Measurements from ENCODE around the gene SORCS2.

Gene SORCS2

GRCh38 chr4:7773401-7774180 lies 581.3 kb downstream of the SORCS2 start:
- Histone ChIP-seq H3K36me3 (ENCODE audit: insufficient read depth, low read length) (no peaks in the 10 kb centered on the region; the same call in 1 of the 2 replicates), H3K27ac (no peak overlapping the region), H3K9ac (ENCODE audit: insufficient read length) (no peak overlapping the region), H3K9me3 (ENCODE audit: low read depth, low read length) (no peaks in the 10 kb centered on the region), H3K4me3 (no peak overlapping the region)
- DNase-seq (ENCODE audit: low read depth, low spot score) = no peak
- no peak for TF ChIP-seq EZH2 (IDR thresholded peaks at IDR 0.05)
- no peak for TF ChIP-seq FOXP2 (optimal IDR thresholded peaks at IDR 0.05; ENCODE audit: control extremely low read depth, extremely low read length, insufficient read depth)
- no peak for TF ChIP-seq POLR2AphosphoS5 (IDR thresholded peaks at IDR 0.05; ENCODE audit: borderline replicate concordance, low read depth, low read length)

- TF ChIP-seq POLR2AphosphoS5 (IDR thresholded peaks at IDR 0.05; ENCODE audit: borderline replicate concordance, low read depth, low read length) (no peak), EZH2 (IDR thresholded peaks at IDR 0.05) (no peak), FOXP2 (optimal IDR thresholded peaks at IDR 0.05; ENCODE audit: control extremely low read depth, extremely low read length, insufficient read depth) (no peak)
- no peak for DNase-seq (ENCODE audit: low read depth, low spot score)
- Histone ChIP-seq H3K36me3 (ENCODE audit: insufficient read depth, low read length) (no peaks in the 10 kb centered on the region; the same call in 1 of the 2 replicates), H3K9me3 (ENCODE audit: low read depth, low read length) (no peaks in the 10 kb centered on the region), H3K27ac (no peak overlapping the region), H3K4me3 (no peak overlapping the region), H3K9ac (ENCODE audit: insufficient read length) (no peak overlapping the region)
Measured at GRCh38 chr4:7774301-7775294, 582.3 kb downstream of the SORCS2 start.

DNA sequence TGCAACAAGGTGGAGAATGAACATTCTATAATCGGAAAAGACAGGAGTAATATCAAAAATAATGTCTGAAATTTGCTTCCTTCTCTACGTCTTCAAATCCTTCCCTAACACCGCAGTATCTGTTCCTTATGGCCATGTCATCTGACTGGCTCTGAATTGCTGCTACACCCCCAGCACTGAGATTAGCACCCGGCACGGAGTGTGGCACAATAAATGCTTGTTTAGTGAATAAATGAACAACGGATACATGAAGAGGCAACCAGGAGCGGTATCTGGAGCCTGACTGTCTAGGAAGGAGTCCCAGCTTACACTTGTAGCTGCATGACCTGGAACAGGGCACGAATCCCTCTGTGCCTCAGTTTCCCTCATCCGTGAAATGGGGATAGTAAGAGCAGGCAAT lies 583.1 kb downstream of the SORCS2 start:
- no peaks in the 10 kb centered on the region; the same call in 1 of the 2 replicates for H3K36me3 ChIP-seq (ENCODE audit: insufficient read depth, low read length)
- TF ChIP-seq EZH2 (IDR thresholded peaks at IDR 0.05) = no peak
- TF ChIP-seq POLR2AphosphoS5 (IDR thresholded peaks at IDR 0.05; ENCODE audit: borderline replicate concordance, low read depth, low read length) = no peak
- TF ChIP-seq FOXP2 (optimal IDR thresholded peaks at IDR 0.05; ENCODE audit: control extremely low read depth, extremely low read length, insufficient read depth) = no peak
- H3K4me3 ChIP-seq = no peak overlapping the region
- no peaks in the 10 kb centered on the region for H3K9me3 ChIP-seq (ENCODE audit: low read depth, low read length)
- H3K27ac ChIP-seq = no peak overlapping the region
- no peak overlapping the region for H3K9ac ChIP-seq (ENCODE audit: insufficient read length)
- DNase-seq (ENCODE audit: low read depth, low spot score) = no peak

GRCh38 chr4:7777017-7777710 lies 584.8 kb downstream of the SORCS2 start:
- no peak for DNase-seq (ENCODE audit: low read depth, low spot score)
- no peak overlapping the region for H3K27ac ChIP-seq
- no peaks in the 10 kb centered on the region; the same call in 1 of the 2 replicates for H3K36me3 ChIP-seq (ENCODE audit: insufficient read depth, low read length)
- H3K4me3 ChIP-seq = no peak overlapping the region
- TF ChIP-seq POLR2AphosphoS5 (IDR thresholded peaks at IDR 0.05; ENCODE audit: borderline replicate concordance, low read depth, low read length) (no peak), EZH2 (IDR thresholded peaks at IDR 0.05) (no peak), FOXP2 (optimal IDR thresholded peaks at IDR 0.05; ENCODE audit: control extremely low read depth, extremely low read length, insufficient read depth) (no peak)
- H3K9ac ChIP-seq (ENCODE audit: insufficient read length) = no peak overlapping the region
- H3K9me3 ChIP-seq (ENCODE audit: low read depth, low read length) = no peaks in the 10 kb centered on the region

- TF ChIP-seq POLR2AphosphoS5 (IDR thresholded peaks at IDR 0.05; ENCODE audit: borderline replicate concordance, low read depth, low read length) = no peak
- TF ChIP-seq EZH2 (IDR thresholded peaks at IDR 0.05) = no peak
- no peak for TF ChIP-seq FOXP2 (optimal IDR thresholded peaks at IDR 0.05; ENCODE audit: control extremely low read depth, extremely low read length, insufficient read depth)
- no peaks in the 10 kb centered on the region; the same call in 1 of the 2 replicates for H3K36me3 ChIP-seq (ENCODE audit: insufficient read depth, low read length)
Measured at GRCh38 chr4:7777871-7778509, 585.7 kb downstream of the SORCS2 start.

DNA sequence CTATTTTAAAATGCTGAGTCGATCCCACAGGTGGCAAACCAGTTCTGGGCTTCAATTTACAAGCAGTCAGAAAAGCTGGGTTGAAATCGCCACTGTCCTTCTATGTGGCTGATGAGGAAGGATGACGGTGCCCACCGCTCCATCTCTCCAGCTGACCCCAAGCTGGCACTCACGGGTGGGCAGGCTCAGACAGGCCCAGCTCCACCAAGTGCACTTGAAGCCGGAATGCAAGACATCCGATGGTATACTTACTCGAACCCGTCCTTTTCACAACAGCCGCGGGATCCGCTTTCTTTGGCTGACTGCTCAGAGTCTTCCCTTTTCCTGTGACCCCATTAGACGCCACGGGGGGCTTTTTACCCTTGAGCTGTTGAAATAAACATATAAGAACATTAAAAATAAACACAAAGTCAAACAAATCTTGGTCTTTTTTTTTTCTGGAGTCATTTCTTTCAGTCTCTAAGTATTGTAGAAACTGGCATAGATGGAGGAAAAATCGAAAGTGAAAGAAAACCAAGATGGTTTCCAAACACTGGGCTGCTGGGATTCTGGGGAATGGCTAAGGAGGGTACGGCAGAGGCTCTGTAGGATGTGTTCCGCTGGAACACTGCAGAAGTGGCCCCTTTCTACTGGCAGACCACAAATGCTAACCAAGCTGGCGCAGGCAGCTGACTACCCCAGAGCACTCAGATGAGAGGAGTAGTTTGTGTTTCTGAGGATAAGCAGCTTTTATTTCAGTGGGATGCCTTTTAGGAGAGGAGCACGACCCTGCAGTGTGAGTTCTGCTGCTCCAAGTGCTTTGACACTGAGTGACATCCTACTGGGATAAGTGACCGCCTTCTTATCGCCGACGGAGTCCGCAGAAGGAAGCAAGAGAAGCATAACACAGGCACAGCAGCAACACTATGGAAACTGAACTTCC lies 586.4 kb downstream of the SORCS2 start:
- H3K9ac ChIP-seq (ENCODE audit: insufficient read length) = no peak overlapping the region
- H3K4me3 ChIP-seq = no peak overlapping the region
- H3K9me3 ChIP-seq (ENCODE audit: low read depth, low read length) = no peaks in the 10 kb centered on the region
- no peaks in the 10 kb centered on the region; the same call in 1 of the 2 replicates for H3K36me3 ChIP-seq (ENCODE audit: insufficient read depth, low read length)
- no peak for TF ChIP-seq FOXP2 (optimal IDR thresholded peaks at IDR 0.05; ENCODE audit: control extremely low read depth, extremely low read length, insufficient read depth)
- TF ChIP-seq EZH2 (IDR thresholded peaks at IDR 0.05) = no peak
- TF ChIP-seq POLR2AphosphoS5 (IDR thresholded peaks at IDR 0.05; ENCODE audit: borderline replicate concordance, low read depth, low read length) = no peak
- DNase-seq (ENCODE audit: low read depth, low spot score) = no peak
- no peak overlapping the region for H3K27ac ChIP-seq

More at GRCh38 chr4:7777871-7778509, 585.7 kb downstream of the SORCS2 start:
- Histone ChIP-seq H3K27ac (no peak overlapping the region), H3K9ac (ENCODE audit: insufficient read length) (no peak overlapping the region), H3K9me3 (ENCODE audit: low read depth, low read length) (no peaks in the 10 kb centered on the region), H3K4me3 (no peak overlapping the region)
- no peak for DNase-seq (ENCODE audit: low read depth, low spot score)

DNA sequence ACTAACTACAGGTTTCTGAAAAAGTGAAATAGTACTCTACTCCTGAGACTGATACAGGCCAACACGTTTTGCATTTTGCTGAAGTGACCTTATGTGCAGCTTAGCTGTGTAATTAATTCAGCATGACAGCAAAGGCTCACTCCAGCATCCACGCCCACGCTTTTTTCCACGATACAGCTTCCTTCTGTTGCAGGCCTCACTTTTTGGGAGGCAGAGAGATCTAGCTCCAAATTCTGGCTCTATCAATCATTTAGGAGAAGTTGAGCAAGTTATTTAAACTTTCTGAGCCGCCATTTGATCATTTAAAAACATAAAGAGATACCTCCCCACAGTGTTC lies 587.1 kb downstream of the SORCS2 start:
- TF ChIP-seq FOXP2 (optimal IDR thresholded peaks at IDR 0.05; ENCODE audit: control extremely low read depth, extremely low read length, insufficient read depth) = no peak
- TF ChIP-seq EZH2 (IDR thresholded peaks at IDR 0.05) = no peak
- no peak for TF ChIP-seq POLR2AphosphoS5 (IDR thresholded peaks at IDR 0.05; ENCODE audit: borderline replicate concordance, low read depth, low read length)
- DNase-seq (ENCODE audit: low read depth, low spot score) = no peak
- Histone ChIP-seq H3K9ac (ENCODE audit: insufficient read length) (no peak overlapping the region), H3K36me3 (ENCODE audit: insufficient read depth, low read length) (no peaks in the 10 kb centered on the region; the same call in 1 of the 2 replicates), H3K4me3 (no peak overlapping the region), H3K9me3 (ENCODE audit: low read depth, low read length) (no peaks in the 10 kb centered on the region), H3K27ac (no peak overlapping the region)

Measured in SK-N-MC (cell line).